KOPT-K1 (cell line): ENCODE data around the gene RNF182.
"Not testable (repeated sequence)": the region's sequence is repeated elsewhere in the genome, so short reads cannot be mapped to it uniquely, and the experiment has no call there.

Experiments used
- H3K27ac ChIP-seq: fragments of 200-600 bp; sonication (generic); 2 replicates; pipeline ENCODE4 v1.5.1; 2016; ENCODE audit warnings: antibody characterized with exemption, mild to moderate bottlenecking, low read depth, low read length; ENCODE audit not compliant: poor library complexity, severe bottlenecking
- H3K36me3 ChIP-seq: fragments of 200-600 bp; sonication (generic); 2 replicates; pipeline ENCODE4 v1.5.1; 2017; ENCODE audit warnings: antibody characterized with exemption, mild to moderate bottlenecking, low read length, moderate library complexity; ENCODE audit not compliant: insufficient read depth
- H3K9me3 ChIP-seq: fragments of 200-600 bp; sonication (generic); 2 replicates; pipeline ENCODE4 v1.5.1; 2017; ENCODE audit warnings: antibody characterized with exemption, low read length, mild to moderate bottlenecking; ENCODE audit not compliant: insufficient read depth, poor library complexity, severe bottlenecking

Gene RNF182

DNA sequence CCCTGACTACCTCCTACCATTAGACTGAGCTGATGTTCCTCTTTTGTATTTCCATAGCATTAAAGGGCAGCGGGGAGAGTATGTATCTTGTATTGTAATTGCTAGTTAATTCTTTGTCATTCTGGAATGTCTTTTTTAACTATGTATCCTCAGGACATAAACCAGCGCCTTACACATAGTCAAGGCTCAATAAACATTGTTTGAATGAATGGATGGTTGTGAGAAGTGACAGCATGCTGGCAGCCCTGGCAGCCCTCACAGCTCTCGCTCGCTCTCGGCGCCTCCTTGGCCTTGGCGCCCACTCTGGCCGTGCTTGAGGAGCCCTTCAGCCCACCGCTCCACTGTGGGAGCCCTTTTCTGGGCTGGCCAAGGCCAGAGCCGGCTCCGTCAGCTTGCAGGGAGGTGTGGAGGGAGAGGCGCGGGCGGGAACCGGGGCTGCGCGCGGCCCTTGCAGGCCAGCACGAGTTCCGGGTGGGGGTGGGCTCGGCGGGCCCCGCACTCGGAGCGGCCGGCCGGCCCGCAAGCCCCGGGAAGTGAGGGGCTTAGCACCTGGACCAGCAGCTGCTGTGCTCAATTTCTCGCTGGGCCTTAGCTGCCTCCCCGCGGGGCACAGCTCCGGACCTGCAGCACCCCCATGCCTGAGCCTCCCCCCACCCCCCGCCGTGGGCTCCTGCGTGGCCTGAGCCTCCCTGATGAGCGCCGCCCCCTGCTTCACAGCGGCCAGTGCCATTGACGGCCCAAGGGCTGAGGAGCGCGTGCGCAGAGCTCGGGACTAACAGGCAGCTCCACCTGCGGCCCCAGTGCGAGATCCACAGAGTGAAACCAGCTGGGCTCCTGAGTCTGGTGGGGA is 93.1 kb downstream of the RNF182 start:
- peaks cover 9% of the 10 kb centered on the region for H3K9me3 ChIP-seq
- no peak overlapping the region for H3K27ac ChIP-seq
- H3K36me3 ChIP-seq: no peaks in the 10 kb centered on the region

DNA sequence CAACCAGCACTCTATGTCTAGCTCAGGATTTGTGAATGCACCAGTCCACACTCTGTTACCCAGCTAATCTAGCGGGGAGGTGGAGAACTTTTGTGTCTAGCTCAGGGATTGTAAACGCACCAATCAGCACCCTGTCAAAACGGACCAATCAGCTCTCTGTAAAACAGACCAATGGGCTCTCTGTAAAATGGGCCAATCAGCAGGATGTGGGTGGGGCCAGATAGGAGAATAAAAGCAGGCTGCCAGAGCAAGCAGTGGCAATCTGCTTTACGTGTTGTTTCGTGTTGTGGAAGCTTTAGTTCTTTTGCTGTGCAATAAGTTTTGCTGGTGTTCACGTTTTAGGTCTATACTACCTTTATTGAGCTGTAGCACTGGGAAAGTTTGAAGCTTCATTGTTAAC is 93.8 kb downstream of the RNF182 start:
- not testable (repeated sequence) for H3K27ac ChIP-seq
- peaks cover 12% of the 10 kb centered on the region for H3K9me3 ChIP-seq

DNA sequence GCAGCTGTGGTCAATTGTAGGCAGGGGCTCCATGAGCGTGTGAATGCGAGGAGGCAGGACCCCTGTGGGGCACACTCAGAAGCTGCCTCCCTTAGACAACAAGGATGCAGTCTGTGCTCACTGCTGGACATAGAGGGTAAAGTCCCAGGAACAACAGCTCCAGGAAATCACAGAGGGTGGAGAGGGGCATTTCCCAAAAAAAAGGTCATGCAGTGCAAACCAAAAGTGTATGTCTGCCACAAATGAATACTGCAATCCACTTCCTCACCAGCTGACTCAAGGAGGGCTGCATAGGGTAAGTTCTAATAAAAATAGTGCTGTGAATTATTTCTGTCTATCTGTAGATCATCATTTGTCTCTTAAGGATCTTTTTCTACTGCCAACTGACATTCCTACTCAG is 95.8 kb downstream of the RNF182 start:
- Histone ChIP-seq H3K36me3 (no peaks in the 10 kb centered on the region), H3K27ac (no peak overlapping the region), H3K9me3 (peaks cover 12% of the 10 kb centered on the region)

More for the DNA sequence above, 93.8 kb downstream of the RNF182 start:
- not testable (repeated sequence) for H3K36me3 ChIP-seq

DNA sequence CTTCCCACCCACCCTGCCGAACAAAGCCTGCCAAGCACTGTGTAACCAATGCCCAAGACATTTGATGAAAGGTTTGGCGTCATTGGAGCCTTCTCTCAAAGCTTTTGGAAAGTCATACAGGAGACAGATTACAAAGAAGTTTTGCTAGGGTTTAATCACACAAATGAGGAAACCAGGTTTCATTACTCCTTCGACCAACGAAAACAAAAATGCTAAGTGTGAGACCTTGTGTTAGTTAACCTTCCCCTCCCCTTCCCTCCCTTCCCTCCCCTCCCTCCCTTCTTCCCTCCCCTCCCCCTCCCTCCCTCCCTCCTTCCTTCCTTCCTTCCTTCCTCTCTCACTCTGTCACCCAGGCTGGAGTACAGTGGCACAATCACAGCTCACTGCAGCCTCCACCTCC is 96.7 kb downstream of the RNF182 start:
- peaks cover 12% of the 10 kb centered on the region for H3K9me3 ChIP-seq
- H3K27ac ChIP-seq: no peak overlapping the region
- H3K36me3 ChIP-seq: no peaks in the 10 kb centered on the region

DNA sequence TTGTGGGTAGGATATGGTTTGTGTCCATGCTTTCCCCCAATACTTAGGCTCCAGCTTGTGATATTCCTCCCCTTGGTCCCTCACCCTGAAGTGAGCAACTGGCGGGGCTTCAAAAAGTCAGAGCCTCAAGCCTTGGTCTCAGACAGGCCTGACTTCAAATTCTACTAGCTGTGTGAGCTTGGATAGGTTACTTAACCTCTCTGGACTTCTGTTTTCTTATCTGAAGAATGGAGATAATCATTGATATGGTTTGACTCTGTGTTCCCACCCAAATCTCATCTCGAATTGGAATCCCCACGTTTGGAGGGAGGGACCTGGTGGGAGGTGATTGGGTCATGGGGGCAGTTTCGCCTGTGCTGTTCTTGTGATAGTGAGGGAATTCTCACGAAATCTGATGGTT is 97.9 kb downstream of the RNF182 start:
- Histone ChIP-seq H3K27ac (no peak overlapping the region), H3K36me3 (no peaks in the 10 kb centered on the region), H3K9me3 (peaks cover 12% of the 10 kb centered on the region)

DNA sequence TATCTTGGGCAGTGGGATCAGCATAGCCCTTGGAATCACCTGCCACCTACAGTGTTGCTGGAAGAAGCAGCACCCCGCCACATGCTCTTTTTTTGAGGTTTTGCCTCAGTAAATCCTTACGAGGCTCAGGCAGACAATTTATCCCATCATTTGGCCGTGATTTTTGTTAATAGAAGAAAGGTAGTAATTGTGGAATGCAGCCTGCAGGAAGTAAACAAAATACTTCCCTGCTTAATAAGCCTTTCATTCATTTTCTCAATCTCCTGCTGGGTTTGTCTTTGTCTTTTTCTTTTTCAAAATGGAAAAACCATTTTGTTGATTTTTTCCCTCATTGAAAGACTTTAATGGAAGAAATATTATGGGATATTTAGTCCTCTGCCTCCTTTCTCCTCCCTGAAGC is 99.1 kb downstream of the RNF182 start:
- no peak overlapping the region for H3K27ac ChIP-seq
- no peaks in the 10 kb centered on the region for H3K36me3 ChIP-seq
- peaks cover 7% of the 10 kb centered on the region for H3K9me3 ChIP-seq

DNA sequence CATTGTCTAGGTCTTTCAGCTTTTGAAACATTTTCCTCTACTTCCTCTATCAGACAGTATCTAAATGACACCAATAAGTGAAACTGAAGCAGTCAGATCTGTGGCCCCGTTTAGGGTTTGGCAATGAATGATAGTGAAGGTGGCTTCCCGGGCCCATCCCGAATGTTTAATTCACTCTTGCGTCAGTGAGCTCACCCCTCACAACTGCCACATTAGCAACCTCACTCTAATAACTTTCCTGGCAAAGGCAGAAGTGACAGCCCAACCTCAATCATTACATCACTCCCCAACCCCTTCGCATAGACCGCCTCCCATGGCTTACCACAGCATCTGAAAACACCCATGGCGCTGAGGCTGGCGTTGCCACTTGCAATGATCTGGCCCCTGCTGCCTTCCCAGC is 100.4 kb downstream of the RNF182 start:
- Histone ChIP-seq H3K27ac (no peak overlapping the region), H3K36me3 (no peaks in the 10 kb centered on the region), H3K9me3 (peaks cover 7% of the 10 kb centered on the region)

DNA sequence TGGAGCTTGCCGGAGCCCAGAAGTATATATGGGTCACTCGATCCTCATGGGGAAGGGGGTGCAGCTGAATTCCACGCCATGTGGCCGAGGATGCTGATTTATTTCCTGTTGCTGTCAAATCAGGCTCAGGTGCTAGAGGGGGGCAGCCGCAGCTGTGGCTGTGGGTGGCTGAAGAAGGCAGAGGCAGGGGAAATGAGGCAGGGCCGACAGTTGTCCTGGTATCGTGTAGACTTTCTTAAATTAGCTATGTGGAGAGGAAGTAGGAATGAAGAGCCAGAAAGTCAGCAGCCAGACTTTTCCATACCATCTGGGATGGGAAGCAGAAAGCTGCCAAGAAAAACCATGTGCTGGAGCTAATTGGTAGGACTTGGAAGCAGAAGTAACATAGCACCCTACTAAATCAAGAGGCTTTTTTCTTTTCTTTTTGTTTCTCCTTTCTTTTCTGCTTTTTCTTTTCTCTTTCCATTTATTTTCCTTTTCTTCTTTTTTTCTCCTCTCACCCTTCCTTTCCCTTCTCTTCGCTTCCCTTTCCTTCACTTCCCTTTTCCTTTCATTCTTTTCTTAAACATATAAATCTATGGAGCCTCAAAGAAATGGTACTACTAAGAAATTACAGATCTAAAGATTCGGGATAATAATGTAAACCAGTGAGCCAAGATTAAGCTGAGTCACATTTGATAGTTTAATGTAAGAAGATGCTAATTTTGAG is 102.2 kb downstream of the RNF182 start:
- Histone ChIP-seq H3K9me3 (peaks cover 7% of the 10 kb centered on the region), H3K27ac (no peak overlapping the region), H3K36me3 (no peaks in the 10 kb centered on the region)

DNA sequence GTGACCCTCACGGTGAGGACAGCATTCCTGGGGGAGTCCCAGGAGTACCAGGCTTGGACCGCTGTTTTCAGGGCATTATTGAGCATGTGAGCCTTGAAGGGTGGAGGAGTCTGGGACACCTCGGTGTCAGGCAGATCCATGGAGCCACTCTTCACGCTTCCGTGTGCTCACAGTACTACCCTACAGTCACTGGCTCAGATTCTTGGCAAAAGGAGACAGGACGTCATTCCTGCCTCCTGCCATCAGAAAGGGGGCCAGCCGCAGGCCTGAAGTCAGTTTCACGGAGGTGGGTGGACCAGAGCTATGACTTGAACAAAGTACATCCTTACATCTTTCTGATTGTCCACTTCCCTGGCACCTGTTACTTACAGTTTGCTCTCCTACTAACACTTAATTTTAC is 103.9 kb downstream of the RNF182 start:
- Histone ChIP-seq H3K36me3 (no peaks in the 10 kb centered on the region), H3K27ac (no peak overlapping the region), H3K9me3 (no peaks in the 10 kb centered on the region)

DNA sequence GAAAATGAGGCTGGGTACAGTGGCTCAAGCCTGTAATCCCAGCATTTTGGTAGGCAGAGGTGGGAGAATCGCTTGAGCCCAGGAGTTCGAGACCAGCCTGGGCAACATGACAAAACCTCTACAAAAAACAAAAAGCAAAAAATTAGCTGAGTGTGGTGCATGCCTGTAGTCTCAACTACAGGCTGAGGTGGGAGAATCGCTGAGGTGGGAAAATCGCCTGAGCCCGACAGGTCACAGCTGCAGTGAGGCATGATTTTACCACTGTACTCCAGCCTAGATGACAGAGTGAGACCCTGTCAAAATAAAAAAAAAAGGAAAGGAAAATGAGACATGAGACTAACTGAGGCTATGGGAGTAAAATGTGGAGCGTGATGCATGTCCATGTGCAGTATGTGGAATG is 104.9 kb downstream of the RNF182 start:
- no peaks in the 10 kb centered on the region for H3K36me3 ChIP-seq
- no peaks in the 10 kb centered on the region for H3K9me3 ChIP-seq
- no peak overlapping the region for H3K27ac ChIP-seq
